Activated B cell treated with CpG ODN at 0.5 μM for 24 hours (primary cell): ENCODE results near the gene SYTL4. TPM values are rescaled to one million over a fixed set of nuclear protein-coding genes. Genes with fewer than 3 reads are reported as not detected.

Source experiments
- ATAC-seq: fragments of 200-7000 bp; cut with Tn5 transposase; one replicate; pipeline ENCODE4 v1.10.0; 2021; ENCODE audit warnings: low read depth, mild to moderate bottlenecking, moderate library complexity
- CTCF ChIA-PET: fragments of 350-600 bp; sonication (Branson Sonifier 250); formaldehyde crosslinking; loops from one replicate; lab custom pipeline; 2021; ENCODE audit warnings: antibody characterized with exemption; lab: Charles Lee
- POLR2A ChIA-PET: fragments of 350-600 bp; sonication (Branson Sonifier 250); formaldehyde crosslinking; loops from one replicate; lab custom pipeline; 2021; ENCODE audit warnings: antibody characterized with exemption; lab: Charles Lee
- DNase-seq: peaks from one replicate; pipeline ENCODE4 v3.0.0; 2022
- H3K27ac Mint-ChIP-seq: one replicate; pipeline ENCODE4 v1.8.0; 2020; ENCODE audit warnings: mixed read lengths
- H3K27me3 Mint-ChIP-seq: one replicate; pipeline ENCODE4 v1.8.0; 2021; ENCODE audit warnings: mixed read lengths
- H3K36me3 Mint-ChIP-seq: one replicate; pipeline ENCODE4 v1.8.0; 2021; ENCODE audit warnings: low read depth, mixed read lengths
- H3K4me1 Mint-ChIP-seq: one replicate; pipeline ENCODE4 v1.8.0; 2021; ENCODE audit warnings: mixed read lengths
- H3K4me3 Mint-ChIP-seq: one replicate; pipeline ENCODE4 v1.8.0; 2020; ENCODE audit warnings: mild to moderate bottlenecking, mixed read lengths
- H3K9me3 Mint-ChIP-seq: one replicate; pipeline ENCODE4 v1.8.0; 2020; ENCODE audit warnings: mixed read lengths
- intact Hi-C: fragments of 100-400 bp; cut with micrococcal nuclease; formaldehyde crosslinking; loops from one replicate; pipeline ENCODE4 v1.15.1; 2024
- total RNA-seq: library from RNA; stranded (reverse); gene quantifications from 2 replicates; pipeline ENCODE4 v1.2.3, GENCODE V29; 2022
- TF ChIP-seq, protein P1 (sequence below): fragments of 200-600 bp; IDR thresholded peaks from one replicate; pipeline ENCODE4 v1.8.0; 2022; ENCODE audit warnings: antibody characterized with exemption, mild to moderate bottlenecking

Gene SYTL4
- total RNA-seq, 1 donor from 2014 or later = 0.20 TPM

DNA sequence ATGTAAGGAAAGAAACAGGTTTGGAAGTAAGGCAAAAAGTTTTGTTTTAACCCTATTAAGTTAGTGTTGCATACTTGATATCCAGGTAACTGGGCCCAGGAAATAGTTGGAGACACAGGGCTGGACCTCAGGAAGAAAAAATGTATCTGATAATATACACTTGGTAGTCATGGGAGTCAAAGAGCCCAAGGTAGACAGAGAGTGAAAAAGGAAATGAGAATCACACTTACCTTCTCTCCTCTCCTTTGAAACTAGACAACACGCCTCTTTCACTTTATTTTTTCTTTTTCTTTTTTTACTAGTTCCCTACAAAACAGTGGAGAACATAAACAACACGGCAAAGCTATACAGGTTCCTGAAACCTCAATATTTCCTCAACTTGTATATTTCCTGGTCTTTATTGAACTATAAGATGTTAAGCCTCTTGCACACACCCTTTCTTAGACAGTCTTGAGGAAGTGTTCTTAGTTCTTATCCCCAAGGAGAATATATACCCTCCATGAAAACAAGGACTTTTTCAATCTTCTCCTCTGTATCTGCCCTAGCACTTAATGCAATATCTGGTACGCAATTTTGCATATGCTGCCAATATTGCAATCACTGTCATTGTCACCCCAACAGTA lies 27.2 kb downstream of the SYTL4 start:
- POLR2A ChIA-PET = no interaction called here
- Mint-ChIP-seq H3K9me3 (no peaks in the 10 kb centered on the region), H3K27me3 (no peaks in the 10 kb centered on the region)

GRCh38 chrX:100700809-100701208 lies 31.1 kb downstream of the SYTL4 start:
- intact Hi-C loops = no loop called here
- Mint-ChIP-seq H3K9me3 (no peaks in the 10 kb centered on the region), H3K4me1 (peaks cover 21% of the 10 kb centered on the region), H3K27ac (no peak overlapping the region), H3K36me3 (no peaks in the 10 kb centered on the region), H3K4me3 (no peak overlapping the region), H3K27me3 (no peaks in the 10 kb centered on the region)
- POLR2A ChIA-PET = no interaction called here
- CTCF ChIA-PET = no interaction called here
- TF ChIP-seq, protein P1, sequence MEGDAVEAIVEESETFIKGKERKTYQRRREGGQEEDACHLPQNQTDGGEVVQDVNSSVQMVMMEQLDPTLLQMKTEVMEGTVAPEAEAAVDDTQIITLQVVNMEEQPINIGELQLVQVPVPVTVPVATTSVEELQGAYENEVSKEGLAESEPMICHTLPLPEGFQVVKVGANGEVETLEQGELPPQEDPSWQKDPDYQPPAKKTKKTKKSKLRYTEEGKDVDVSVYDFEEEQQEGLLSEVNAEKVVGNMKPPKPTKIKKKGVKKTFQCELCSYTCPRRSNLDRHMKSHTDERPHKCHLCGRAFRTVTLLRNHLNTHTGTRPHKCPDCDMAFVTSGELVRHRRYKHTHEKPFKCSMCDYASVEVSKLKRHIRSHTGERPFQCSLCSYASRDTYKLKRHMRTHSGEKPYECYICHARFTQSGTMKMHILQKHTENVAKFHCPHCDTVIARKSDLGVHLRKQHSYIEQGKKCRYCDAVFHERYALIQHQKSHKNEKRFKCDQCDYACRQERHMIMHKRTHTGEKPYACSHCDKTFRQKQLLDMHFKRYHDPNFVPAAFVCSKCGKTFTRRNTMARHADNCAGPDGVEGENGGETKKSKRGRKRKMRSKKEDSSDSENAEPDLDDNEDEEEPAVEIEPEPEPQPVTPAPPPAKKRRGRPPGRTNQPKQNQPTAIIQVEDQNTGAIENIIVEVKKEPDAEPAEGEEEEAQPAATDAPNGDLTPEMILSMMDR = no peak
- ATAC-seq (no peak), DNase-seq (no peak)

More for the DNA sequence above, 27.2 kb downstream of the SYTL4 start:
- Mint-ChIP-seq H3K27ac (no peak overlapping the region), H3K4me1 (peaks cover 3% of the 10 kb centered on the region), H3K4me3 (no peak overlapping the region), H3K36me3 (no peaks in the 10 kb centered on the region)
- CTCF ChIA-PET = no interaction called here
- DNase-seq = no peak
- intact Hi-C loops = no loop called here
- ATAC-seq = no peak
- TF ChIP-seq, protein P1 = no peak

DNA sequence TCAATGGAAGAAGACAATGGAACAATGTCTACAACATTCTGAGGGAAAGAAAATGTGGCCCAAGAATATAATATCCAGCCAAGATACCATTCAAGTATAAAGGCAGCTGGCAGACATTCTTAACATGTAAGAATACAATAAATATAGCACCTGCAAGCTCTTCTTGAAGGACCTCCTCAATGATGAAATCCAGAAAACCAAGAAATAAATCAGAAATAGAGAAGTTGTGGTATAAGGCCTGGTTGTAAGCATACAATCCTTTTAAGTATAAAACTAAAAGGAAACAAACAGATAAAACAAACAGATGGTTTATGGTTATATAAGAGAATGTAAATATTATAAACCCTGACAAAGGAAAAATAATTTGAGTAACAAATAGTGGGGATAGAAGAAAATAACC lies 33.4 kb downstream of the SYTL4 start:
- peak overlapping the region; percentile 53 for H3K27ac Mint-ChIP-seq
- CTCF ChIA-PET = interaction anchor here (0.6 to 1.3 kb wide), 2 partner anchors 70 to 83 kb away, joined by 3 to 4 read pairs; no protein-coding TSS in a partner anchor
- ATAC-seq = no peak
- POLR2A ChIA-PET = interaction anchor here (0.5 to 1.2 kb wide), 2 partner anchors 11 kb away, joined by 4 to 5 read pairs; no protein-coding TSS in a partner anchor
- no peaks in the 10 kb centered on the region for H3K9me3 Mint-ChIP-seq
- no peaks in the 10 kb centered on the region for H3K27me3 Mint-ChIP-seq
- H3K36me3 Mint-ChIP-seq = no peaks in the 10 kb centered on the region
- no peak for DNase-seq
- peaks cover 20% of the 10 kb centered on the region for H3K4me1 Mint-ChIP-seq
- H3K4me3 Mint-ChIP-seq = no peak overlapping the region
- TF ChIP-seq, protein P1 = no peak
- intact Hi-C loops = no loop called here

- H3K36me3 Mint-ChIP-seq = no peaks in the 10 kb centered on the region
- no peaks in the 10 kb centered on the region for H3K9me3 Mint-ChIP-seq
- H3K4me3 Mint-ChIP-seq = no peak overlapping the region
- ATAC-seq (no peak), DNase-seq (no peak)
- intact Hi-C loops = no loop called here
- ChIA-PET CTCF (interaction anchor here (1.0 kb wide), 1 partner anchor 72 kb away, joined by 3 read pairs; no protein-coding TSS in a partner anchor), POLR2A (no interaction called here)
- H3K27ac Mint-ChIP-seq = no peak overlapping the region
- TF ChIP-seq, protein P1 = no peak
- peaks cover 20% of the 10 kb centered on the region for H3K4me1 Mint-ChIP-seq
- no peaks in the 10 kb centered on the region for H3K27me3 Mint-ChIP-seq
Observed at GRCh38 chrX:100696699-100697351, 35.1 kb downstream of the SYTL4 start.

DNA sequence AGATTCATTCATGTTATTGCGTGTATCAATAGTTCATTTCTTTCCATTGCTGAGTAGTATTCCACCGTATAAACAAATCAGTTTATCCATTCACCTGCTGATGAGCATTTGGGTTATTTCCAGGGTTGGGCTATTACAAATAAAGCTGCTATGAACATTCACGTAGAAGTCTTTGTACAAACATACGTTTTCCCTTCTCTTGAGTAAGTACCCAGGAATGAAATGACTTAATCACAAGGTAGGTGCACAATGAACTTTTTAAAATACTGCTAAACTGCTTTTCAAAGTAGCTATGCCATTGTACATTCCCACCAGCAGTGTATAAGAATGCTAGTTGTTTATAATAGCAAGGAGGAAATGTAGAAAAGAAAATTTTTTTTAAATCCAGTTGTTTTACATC lies 35.9 kb downstream of the SYTL4 start:
- Mint-ChIP-seq H3K27ac (no peak overlapping the region), H3K27me3 (no peaks in the 10 kb centered on the region), H3K9me3 (no peaks in the 10 kb centered on the region), H3K4me3 (no peak overlapping the region), H3K4me1 (peaks cover 20% of the 10 kb centered on the region), H3K36me3 (no peaks in the 10 kb centered on the region)
- DNase-seq (no peak), ATAC-seq (no peak)
- ChIA-PET POLR2A (no interaction called here), CTCF (no interaction called here)
- TF ChIP-seq, protein P1 = no peak
- intact Hi-C loops = no loop called here
